Measurements from ENCODE around the gene DVL3.

The DVL3 gene

DNA sequence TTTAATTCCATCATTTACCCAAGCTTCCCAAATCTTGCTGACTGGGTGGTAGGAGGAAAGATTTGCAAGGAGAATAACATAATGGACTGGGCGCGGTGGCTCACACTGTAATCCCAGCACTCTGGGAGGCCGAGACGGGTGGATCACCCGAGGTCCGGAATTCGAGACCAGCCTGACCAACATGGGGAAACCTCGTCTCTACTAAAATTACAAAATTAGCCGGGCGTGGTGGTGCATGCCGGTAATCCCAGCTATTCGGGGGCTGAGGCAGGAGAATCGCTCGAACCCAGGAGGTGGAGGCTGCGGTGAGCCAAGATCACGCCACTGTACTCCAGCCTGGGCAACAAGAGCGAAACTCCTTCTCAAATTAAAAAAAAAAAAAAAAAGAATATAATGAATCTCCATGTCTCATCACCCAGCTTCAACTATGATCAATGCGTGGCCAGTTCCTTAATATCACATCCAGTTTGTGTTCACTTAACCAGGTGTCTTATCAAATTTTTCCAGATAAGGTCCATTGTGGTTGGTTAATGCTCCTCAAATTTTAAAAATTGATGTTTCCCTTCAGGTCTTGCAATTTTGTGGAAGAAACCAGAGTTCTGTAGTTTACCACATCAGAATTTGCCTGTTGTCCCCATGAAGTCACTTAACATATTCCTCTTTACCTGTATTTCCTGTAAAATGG lies 29.5 kb downstream of the DVL3 start:
- H3F3A ChIP-seq (ENCODE audit: insufficient read depth, low read length), result no peaks in the 10 kb centered on the region
- H3K36me3 ChIP-seq (replicated peaks; ENCODE audit: insufficient read depth, low read length), result peaks cover 6% of the 10 kb centered on the region; the same call in 1 of the 2 replicates
- peak overlapping the region; percentile 99 for H3K4me3 ChIP-seq (ENCODE audit: low read length)
- peaks cover 10% of the 10 kb centered on the region for H3K4me1 ChIP-seq (ENCODE audit: low read length)
- no peak for DNase-seq
- no peaks in the 10 kb centered on the region for H3K9me3 ChIP-seq (replicated peaks; ENCODE audit: insufficient read depth, low read length)
- no peak for TF ChIP-seq EZH2phosphoT487 (IDR thresholded peaks at IDR 0.05; ENCODE audit: low read length)
- TF ChIP-seq, protein P1, sequence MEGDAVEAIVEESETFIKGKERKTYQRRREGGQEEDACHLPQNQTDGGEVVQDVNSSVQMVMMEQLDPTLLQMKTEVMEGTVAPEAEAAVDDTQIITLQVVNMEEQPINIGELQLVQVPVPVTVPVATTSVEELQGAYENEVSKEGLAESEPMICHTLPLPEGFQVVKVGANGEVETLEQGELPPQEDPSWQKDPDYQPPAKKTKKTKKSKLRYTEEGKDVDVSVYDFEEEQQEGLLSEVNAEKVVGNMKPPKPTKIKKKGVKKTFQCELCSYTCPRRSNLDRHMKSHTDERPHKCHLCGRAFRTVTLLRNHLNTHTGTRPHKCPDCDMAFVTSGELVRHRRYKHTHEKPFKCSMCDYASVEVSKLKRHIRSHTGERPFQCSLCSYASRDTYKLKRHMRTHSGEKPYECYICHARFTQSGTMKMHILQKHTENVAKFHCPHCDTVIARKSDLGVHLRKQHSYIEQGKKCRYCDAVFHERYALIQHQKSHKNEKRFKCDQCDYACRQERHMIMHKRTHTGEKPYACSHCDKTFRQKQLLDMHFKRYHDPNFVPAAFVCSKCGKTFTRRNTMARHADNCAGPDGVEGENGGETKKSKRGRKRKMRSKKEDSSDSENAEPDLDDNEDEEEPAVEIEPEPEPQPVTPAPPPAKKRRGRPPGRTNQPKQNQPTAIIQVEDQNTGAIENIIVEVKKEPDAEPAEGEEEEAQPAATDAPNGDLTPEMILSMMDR (IDR thresholded peaks at IDR 0.05; ENCODE audit: low read length), result no peak
- no peak for TF ChIP-seq EZH2 (optimal IDR thresholded peaks at IDR 0.05; ENCODE audit: low read depth, low read length)
- H3K9me2 ChIP-seq (replicated peaks; ENCODE audit: insufficient read depth, low read length), result no peaks in the 10 kb centered on the region
- no peaks in the 10 kb centered on the region for H4K20me1 ChIP-seq (ENCODE audit: insufficient read depth, low read length)
- H3K4me2 ChIP-seq (ENCODE audit: low read depth, low read length), result peak overlapping the region; percentile 80
- no peak overlapping the region for H3K27ac ChIP-seq (ENCODE audit: low read length)
- no peaks in the 10 kb centered on the region for H3K27me3 ChIP-seq (replicated peaks; ENCODE audit: insufficient read depth, low read length)
- peak overlapping the region; percentile 78; the same call in 1 of the 2 replicates for H3K9ac ChIP-seq (ENCODE audit: low read length)
- H2AFZ ChIP-seq (ENCODE audit: low read length), result peak overlapping the region; percentile 54
- peaks cover 37% of the 10 kb centered on the region for H3K79me2 ChIP-seq (ENCODE audit: low read length)

DNA sequence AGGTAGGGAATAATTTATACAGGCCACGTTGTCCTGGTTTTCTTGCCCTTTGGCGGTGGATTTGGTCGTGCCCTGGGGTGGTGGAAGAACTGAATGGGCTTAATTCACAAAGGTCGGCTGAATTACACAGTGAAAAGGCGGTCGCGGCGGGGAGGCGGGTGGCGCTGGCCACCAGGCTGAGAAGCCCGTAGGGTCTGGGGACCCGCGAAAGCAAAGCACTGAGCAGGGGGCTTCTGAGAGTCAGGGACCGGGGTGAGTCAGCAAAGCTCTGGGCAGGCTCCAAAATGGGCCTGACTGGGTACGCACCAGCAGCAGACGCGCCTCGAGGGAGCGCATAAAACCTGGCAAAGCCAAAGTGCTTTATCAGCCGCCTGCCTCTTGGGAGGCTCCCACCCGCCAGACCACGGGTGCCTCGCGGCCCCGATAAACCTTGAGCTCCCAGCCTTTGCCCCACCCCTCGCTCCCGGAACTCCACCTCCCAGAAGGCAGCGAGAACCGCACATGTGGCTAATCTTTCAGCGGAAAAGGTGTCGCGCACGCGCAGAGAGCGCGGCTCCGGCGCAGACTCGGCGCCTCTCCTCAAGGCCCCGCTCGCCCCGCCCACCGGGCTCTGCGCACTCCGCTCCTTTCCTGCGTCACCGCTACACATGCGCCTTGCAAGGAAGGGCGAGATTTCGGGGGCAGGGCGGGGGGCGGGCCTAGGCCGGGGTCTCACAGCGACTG lies 30.4 kb downstream of the DVL3 start:
- Histone ChIP-seq H3K27ac (ENCODE audit: low read length) (peak overlapping the region; percentile 51; the same call in 1 of the 2 replicates), H3K9ac (ENCODE audit: low read length) (peak overlapping the region; percentile 91), H3K27me3 (replicated peaks; ENCODE audit: insufficient read depth, low read length) (no peaks in the 10 kb centered on the region), H3K4me1 (ENCODE audit: low read length) (peaks cover 10% of the 10 kb centered on the region), H2AFZ (ENCODE audit: low read length) (peak overlapping the region; percentile 79), H3K9me3 (replicated peaks; ENCODE audit: insufficient read depth, low read length) (no peaks in the 10 kb centered on the region), H4K20me1 (ENCODE audit: insufficient read depth, low read length) (no peaks in the 10 kb centered on the region), H3K79me2 (ENCODE audit: low read length) (peaks cover 42% of the 10 kb centered on the region), H3K36me3 (replicated peaks; ENCODE audit: insufficient read depth, low read length) (peaks cover 12% of the 10 kb centered on the region; the same call in 1 of the 2 replicates), H3K9me2 (replicated peaks; ENCODE audit: insufficient read depth, low read length) (no peaks in the 10 kb centered on the region), H3F3A (ENCODE audit: insufficient read depth, low read length) (no peaks in the 10 kb centered on the region), H3K4me2 (ENCODE audit: low read depth, low read length) (peak overlapping the region; percentile 80), H3K4me3 (ENCODE audit: low read length) (peak overlapping the region; percentile 99)
- TF ChIP-seq EZH2phosphoT487 (IDR thresholded peaks at IDR 0.05; ENCODE audit: low read length), result no peak
- TF ChIP-seq, protein P1 (IDR thresholded peaks at IDR 0.05; ENCODE audit: low read length), result no peak
- no peak for TF ChIP-seq EZH2 (optimal IDR thresholded peaks at IDR 0.05; ENCODE audit: low read depth, low read length)
- DNase-seq, result peak; percentile 100

DNA sequence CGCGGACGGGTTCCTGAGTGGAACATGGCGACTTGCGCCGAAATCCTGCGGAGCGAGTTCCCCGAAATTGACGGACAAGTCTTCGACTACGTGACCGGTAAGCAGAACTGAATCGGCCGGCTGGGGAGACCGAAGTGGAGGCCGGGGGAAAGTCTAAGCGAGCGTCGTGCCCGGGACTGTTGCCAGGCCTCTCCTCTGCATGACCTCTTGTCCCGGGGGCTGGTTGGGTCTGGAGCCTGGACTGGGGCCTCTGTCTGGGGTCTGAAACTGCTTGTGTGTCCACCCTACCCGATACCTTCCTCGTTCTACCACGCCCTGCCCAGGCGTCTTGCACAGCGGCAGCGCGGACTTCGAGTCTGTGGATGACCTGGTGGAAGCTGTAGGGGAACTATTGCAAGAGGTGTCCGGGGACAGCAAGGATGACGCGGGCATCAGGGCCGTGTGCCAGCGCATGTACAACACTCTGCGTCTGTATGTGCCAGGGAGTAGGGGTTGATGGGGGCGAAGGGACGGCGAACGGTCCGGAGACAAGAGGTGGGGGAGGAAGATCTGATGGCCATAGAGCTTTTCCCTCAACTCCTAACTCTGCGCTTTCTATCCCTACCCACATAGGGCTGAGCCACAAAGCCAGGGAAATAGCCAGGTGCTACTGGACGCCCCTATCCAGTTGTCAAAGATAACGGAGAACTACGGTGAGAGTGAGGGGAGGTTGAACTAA lies 31.2 kb downstream of the DVL3 start, which contains the start of gene ABCF3:
Gene ABCF3, plus strand, starts transcription at position 16 of the 718 bp plus-strand sequence. Its CDS starts 9 bp downstream, at position 25.
- no peaks in the 10 kb centered on the region for H3K9me2 ChIP-seq (replicated peaks; ENCODE audit: insufficient read depth, low read length)
- TF ChIP-seq, protein P1 (IDR thresholded peaks at IDR 0.05; ENCODE audit: low read length), result no peak
- no peak for TF ChIP-seq EZH2 (optimal IDR thresholded peaks at IDR 0.05; ENCODE audit: low read depth, low read length)
- no peaks in the 10 kb centered on the region for H4K20me1 ChIP-seq (ENCODE audit: insufficient read depth, low read length)
- no peak for DNase-seq
- peaks cover 15% of the 10 kb centered on the region for H3K36me3 ChIP-seq (replicated peaks; ENCODE audit: insufficient read depth, low read length)
- H3F3A ChIP-seq (ENCODE audit: insufficient read depth, low read length), result no peaks in the 10 kb centered on the region
- H3K4me3 ChIP-seq (ENCODE audit: low read length), result peak within 1 kb of the TSS; percentile 99
- no peaks in the 10 kb centered on the region for H3K27me3 ChIP-seq (replicated peaks; ENCODE audit: insufficient read depth, low read length)
- peak within 1 kb of the TSS; percentile 51; the same call in 1 of the 2 replicates for H3K27ac ChIP-seq (ENCODE audit: low read length)
- peaks cover 10% of the 10 kb centered on the region for H3K4me1 ChIP-seq (ENCODE audit: low read length)
- peak within 1 kb of the TSS; percentile 83 for H3K4me2 ChIP-seq (ENCODE audit: low read depth, low read length)
- peak within 1 kb of the TSS; percentile 91 for H3K9ac ChIP-seq (ENCODE audit: low read length)
- peak within 1 kb of the TSS; percentile 79 for H2AFZ ChIP-seq (ENCODE audit: low read length)
- no peaks in the 10 kb centered on the region for H3K9me3 ChIP-seq (replicated peaks; ENCODE audit: insufficient read depth, low read length)
- H3K79me2 ChIP-seq (ENCODE audit: low read length), result peaks cover 45% of the 10 kb centered on the region

All from MM.1S (cell line).